NCI-H82 (cell line): ENCODE results near the gene RMND5B.
"Not testable (repeated sequence)": the region's sequence is repeated elsewhere in the genome, so short reads cannot be mapped to it uniquely, and the experiment has no call there.

Experiments used
- DNase-seq: peaks from one replicate; lab custom pipeline; 2025; lab: John Stamatoyannopoulos, UW

RMND5B gene

DNA sequence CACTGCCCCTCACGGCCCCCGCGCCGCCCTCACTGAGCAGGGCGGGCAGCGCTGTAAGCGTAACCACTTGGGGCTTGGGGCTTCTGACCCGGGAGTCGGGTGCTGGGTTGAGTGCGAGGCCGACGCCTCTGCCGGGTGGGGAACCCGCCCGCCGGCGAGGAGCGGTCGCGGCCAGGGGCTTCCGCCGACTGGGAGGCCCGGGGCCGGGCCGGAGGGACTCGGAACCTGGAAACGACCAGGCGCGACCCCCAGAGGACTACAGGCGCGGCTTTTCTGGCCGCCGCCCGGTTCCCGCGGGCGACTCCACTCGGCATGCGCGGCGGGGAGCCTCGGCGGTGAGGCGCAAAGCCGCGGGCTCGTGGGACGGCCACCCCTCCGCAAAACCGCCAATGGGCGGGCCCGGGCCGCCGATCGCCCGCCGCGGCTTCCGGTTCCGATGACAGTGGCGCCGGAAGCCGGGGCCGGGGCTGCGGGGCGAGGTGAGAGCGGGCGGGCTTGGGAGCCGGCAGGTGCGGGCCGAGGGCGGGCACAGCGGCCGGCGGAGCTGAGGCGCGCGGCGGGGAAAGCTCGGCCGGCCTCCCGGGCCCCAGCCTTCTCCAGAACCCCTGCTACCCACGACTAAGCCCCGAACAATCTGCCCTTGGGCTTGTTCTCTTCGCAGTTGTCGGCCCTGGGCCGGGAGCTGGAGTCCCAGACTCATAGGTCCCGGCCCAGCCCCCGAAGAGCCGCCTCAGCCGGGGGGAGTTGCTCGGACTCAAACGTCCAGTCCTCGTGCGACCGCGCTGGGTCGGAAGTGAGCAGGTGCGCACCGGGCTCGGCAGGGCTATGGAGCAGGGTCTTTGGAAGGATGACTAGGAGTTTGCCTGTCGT lies at the start of gene RMND5B:
TSS of gene RMND5B (plus strand) at position 439 of the 870 bp plus-strand sequence. CDS start 7,106 bp downstream, outside the sequence.
- peak; percentile 90 for DNase-seq

- no peak for DNase-seq
Observed at GRCh38 chr5:178081571-178082243, 49.1 kb upstream of the RMND5B start.

DNA sequence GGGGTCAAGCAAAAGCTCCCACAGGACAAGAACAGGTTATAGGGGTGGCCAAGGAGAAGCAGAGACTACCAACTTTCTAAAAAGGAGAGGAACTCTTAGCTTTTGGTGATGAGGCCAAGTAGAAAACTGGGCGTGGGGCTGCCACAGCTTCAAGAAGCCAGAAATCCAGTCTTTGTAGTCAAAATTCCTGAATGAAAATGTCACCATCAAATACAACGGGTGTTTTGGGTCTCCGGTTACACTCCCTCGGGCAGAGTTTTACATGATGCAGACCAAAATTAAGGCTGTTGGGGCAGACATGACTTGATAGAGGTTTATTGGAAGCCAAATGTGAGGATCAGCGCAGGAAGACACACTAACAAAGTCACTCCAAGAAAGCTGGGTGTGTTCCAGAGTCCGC lies 46.9 kb upstream of the RMND5B start:
- no peak for DNase-seq

GRCh38 chr5:178085316-178085715 lies 45.5 kb upstream of the RMND5B start:
- DNase-seq: no peak

DNA sequence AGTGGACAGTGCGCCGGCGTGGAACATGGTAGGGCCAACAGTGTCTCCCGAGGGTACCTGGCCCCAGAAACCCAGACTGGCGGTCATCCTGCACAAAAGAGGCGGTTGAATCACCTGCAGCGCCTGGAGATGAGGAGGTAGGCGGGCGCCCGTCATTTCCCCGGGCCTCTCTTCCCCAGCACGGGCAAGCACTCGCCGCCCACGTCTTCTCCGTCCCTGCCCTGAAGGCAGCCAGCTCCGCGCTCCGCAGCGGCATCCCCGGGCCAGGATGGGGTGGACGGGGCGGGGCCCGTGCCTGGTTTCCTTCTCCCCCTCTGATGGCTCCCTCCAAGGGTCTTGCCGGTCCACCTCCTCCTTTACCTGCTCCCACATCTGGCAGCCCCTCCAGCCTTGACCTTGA lies 44.5 kb upstream of the RMND5B start:
- no peak for DNase-seq

DNA sequence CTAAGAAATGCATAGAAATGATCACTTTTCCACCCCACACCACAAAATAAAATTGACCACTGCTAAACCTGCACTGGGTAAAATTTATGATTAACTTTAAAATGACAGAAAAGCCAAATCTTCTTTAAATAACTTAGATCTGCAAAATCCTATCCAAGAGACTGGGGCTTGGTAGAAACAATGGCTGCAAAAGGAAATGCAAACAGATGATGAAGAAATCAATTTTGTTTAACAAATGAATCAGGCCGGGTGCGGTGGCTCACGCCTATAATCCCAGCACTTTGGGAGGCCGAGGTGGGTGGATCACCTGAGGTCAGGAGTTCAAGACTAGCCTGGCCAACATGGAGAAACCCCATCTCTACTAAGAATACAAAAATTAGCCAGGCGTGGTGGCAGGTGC lies 43.6 kb upstream of the RMND5B start:
- DNase-seq: not testable (repeated sequence)

GRCh38 chr5:178090856-178091255 lies 40.0 kb upstream of the RMND5B start:
- DNase-seq: no peak

GRCh38 chr5:178093134-178093533 lies 37.7 kb upstream of the RMND5B start:
- DNase-seq: no peak

DNA sequence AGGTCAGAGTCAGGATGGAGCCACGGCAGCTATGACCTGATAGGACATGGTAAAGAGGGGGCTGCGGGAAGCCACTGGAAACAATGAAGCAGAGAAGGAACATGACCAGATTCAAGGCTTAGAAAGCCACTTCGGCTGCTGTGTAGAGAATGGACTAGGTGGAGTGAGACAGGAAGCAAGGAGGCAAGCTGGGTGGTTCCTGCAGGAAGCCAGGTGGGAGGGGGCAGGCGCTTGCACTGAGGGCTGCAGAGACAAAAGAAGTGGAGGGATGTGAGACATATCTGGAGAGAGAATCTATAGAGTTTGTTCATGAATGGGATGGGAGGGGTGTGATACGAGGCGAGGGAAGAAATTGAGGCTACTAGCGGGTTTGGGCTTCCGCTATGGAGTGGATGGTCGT lies 36.5 kb upstream of the RMND5B start:
- no peak for DNase-seq

- no peak for DNase-seq
Observed at GRCh38 chr5:178098685-178099084, 32.1 kb upstream of the RMND5B start.

GRCh38 chr5:178103612-178104011 lies 27.2 kb upstream of the RMND5B start:
- no peak for DNase-seq

DNA sequence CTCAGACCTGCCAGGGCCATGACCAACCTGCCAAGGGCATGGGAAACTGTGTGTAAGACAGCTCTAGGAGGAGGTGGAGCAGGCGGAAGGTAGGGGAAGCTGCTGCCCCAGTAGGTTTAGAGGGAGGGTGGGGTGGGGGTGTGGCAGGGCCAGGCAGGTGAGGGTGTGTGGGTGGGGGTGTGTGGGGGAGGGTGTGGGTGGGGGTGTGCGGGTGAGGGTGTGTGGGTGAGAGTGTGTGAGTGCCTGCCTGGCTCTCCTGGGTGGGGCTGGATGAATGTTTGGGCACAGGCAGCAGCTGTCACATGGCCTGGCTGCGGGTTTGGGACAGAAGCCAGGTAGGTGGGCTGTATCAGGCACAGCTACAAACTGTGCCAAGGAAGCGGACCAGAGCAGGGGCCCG lies 26.3 kb upstream of the RMND5B start:
- no peak for DNase-seq

GRCh38 chr5:178106086-178106485 lies 24.7 kb upstream of the RMND5B start:
- no peak for DNase-seq

DNA sequence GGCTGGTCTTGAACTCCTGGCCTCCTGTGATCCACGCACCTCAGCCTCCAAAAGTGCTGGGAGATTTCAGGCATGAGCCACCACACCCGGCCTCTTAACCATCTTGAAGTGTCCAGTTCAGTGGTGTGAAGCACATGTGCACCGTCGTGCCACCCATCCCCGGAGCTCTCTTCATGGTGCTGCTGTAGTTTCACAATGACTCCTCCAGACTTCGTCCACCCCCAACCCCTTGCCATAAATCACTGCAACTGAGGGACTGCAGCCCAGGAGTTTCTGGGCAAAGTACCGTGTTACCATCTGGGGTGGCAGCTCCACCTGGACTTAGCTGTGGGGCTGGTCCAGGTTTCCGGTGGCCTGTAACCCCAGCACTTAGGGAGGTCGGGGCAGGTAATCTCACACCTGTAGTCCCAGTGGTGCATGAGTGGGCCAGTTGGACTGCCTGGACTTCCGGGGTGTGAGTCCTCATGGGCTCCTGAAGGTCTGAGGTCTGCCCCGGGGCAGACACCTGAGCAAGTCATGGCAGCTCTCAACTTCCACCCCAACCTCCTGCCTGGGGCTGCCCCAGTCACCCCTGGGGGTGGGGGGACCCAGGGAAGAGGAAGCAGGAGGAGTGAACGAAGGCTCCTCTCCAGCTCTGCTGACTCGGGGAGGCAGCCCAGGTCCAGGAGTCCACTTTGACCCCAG lies 24.1 kb upstream of the RMND5B start:
- DNase-seq: no peak

GRCh38 chr5:178107756-178108310 lies 23.0 kb upstream of the RMND5B start:
- DNase-seq: no peak

GRCh38 chr5:178108446-178108845 lies 22.4 kb upstream of the RMND5B start:
- no peak for DNase-seq

- no peak for DNase-seq
Observed at GRCh38 chr5:178108966-178109365, 21.8 kb upstream of the RMND5B start.

GRCh38 chr5:178110511-178110910 lies 20.3 kb upstream of the RMND5B start:
- DNase-seq: no peak

DNA sequence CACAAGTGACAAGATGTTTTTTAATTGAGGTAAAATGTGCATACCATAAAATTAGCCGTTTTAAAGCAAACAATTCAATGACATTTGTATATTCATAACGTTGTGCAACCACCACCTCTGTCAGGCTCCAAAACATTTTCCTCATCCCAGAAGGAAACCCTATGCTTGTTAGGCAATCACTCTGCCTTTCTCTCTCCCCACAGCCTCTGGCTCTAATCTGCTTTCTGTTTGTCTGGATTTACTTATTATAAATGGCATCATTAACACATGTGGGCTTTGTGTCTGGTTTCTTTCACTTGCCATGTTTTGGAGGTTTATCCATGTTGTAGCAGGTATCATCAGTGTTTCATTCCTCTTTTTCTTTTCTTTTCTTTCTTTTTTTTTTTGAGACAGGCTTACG lies 18.9 kb upstream of the RMND5B start:
- no peak for DNase-seq

- no peak for DNase-seq
Observed at GRCh38 chr5:178112545-178112944, 18.3 kb upstream of the RMND5B start.

DNA sequence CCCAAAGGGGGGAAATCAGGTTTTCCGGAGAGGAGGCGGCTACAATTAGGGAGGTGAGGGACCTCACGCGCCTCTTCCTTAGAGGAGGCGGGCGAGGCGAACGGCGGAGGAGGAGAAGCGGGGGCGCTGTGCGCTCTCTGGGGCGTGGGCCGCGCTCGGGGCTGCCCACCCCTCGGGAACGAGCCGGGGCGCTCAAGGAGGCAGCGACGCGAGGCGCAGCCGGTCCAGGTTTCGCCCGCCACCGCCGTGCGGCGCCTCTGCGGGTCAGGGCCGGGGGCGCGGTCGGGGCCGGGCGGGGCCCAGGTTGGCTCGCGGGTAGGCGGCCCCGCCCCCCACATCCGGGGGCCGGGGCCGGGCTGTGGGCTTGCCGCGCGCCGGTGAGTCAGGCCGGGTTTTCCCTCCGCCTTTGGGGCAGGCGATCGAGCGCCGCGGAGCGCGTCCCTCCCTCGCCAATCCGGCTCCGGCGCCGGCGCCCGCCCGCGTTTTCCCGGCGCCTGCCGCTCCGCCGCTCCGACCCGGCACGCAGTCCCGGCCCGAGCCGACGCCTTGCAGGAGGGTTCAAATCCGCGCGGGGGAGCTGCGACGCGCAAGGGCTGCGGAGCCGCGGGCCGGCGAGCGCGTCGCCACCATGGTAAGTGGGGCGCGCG lies 17.6 kb upstream of the RMND5B start, which contains the start of gene N4BP3:
TSS of gene N4BP3 (plus strand) at position 392 of the 647 bp plus-strand sequence. CDS start 6,052 bp downstream, outside the sequence.
- DNase-seq: peak; percentile 84

- DNase-seq: no peak
Observed at GRCh38 chr5:178113841-178114324, 16.9 kb upstream of the RMND5B start.
